Measurements from ENCODE around the gene PRKAG2.

Gene PRKAG2

DNA sequence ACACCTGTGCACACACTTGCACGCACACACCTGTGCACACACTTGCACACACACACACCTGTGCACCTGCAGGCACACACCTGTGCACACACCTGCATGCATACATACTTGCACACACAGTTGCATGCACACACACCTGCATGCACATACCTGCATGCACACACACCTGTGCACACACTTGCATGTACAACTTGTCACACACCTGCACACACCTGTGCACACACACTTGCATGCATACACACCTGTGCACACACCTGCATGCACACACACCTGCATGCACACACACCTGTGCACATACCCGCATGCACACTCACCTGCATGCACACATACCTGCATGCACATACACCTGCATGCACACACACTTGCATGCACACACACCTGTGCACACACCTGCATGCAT lies 207.2 kb downstream of the PRKAG2 start:
- Mint-ChIP-seq H3K9me3 (peaks cover 18% of the 10 kb centered on the region), H3K27me3 (no peaks in the 10 kb centered on the region), H3K27ac (no peak overlapping the region), H3K36me3 (peaks cover 67% of the 10 kb centered on the region), H3K4me1 (no peaks in the 10 kb centered on the region), H3K4me3 (no peak overlapping the region)
- no peak for ATAC-seq

DNA sequence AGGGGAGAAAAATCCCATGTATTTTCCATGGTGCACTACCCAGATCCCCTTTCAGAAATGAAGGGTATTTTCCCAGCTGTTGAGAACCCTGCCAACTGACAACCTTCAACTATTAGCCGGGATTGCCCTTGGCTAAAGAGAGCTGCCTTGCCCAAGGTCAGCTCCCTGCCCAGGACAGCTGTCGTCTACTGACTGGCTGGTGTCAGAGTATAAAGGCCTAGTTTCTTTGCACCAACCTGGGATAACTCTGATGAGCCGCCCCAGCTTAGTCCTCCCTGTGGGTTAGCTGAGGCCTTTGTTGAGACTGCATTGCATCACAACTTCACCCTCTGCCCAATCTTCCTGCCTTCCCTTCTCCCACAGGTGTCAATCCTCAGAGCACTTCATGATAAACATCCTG lies 210.0 kb downstream of the PRKAG2 start:
- H3K36me3 Mint-ChIP-seq, result peaks cover 59% of the 10 kb centered on the region
- H3K27me3 Mint-ChIP-seq, result no peaks in the 10 kb centered on the region
- H3K4me3 Mint-ChIP-seq, result no peak overlapping the region
- peaks cover 18% of the 10 kb centered on the region for H3K9me3 Mint-ChIP-seq
- ATAC-seq, result no peak
- no peak overlapping the region for H3K27ac Mint-ChIP-seq
- H3K4me1 Mint-ChIP-seq, result no peaks in the 10 kb centered on the region

DNA sequence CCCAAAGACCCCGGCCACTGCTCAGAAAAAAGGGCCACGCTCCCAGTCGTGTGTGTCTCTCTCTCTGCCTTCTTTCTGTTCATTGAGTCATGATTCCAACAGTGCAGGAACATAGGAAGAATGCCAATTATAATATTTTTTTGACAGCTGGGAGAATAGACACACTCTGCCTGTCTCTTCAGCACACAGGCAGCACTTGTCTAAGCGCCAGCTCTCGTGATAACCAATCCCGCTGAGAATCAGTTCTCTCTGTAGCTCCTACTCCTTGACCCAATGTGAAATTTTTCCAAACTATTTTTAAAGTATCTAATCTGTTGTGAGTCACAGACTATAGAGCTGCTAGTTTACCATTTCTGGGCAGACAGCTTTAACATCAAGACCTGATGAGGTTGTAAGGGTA lies 211.5 kb downstream of the PRKAG2 start:
- no peak for ATAC-seq
- Mint-ChIP-seq H3K27me3 (no peaks in the 10 kb centered on the region), H3K4me1 (no peaks in the 10 kb centered on the region), H3K4me3 (no peak overlapping the region), H3K27ac (no peak overlapping the region), H3K36me3 (peaks cover 57% of the 10 kb centered on the region), H3K9me3 (peaks cover 18% of the 10 kb centered on the region)

DNA sequence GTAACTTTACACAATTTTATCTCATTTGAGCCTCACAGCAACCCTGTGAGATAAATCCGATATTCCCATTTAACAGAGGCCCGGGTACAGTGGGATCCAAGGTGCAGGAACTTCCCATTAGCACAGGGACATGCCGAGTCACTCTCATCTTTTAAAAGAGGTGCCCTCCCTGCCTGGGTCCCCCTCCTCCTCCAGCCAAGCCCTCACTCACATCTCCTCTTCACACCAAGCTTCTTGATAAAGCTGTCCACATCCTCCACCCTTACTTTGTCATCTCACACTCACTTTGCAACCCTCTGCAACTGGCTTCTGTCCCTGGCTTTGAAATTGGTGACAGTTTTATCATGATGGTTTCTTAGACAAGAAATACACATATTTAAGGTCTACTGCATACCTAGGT lies 212.6 kb downstream of the PRKAG2 start:
- H3K4me3 Mint-ChIP-seq, result no peak overlapping the region
- H3K4me1 Mint-ChIP-seq, result no peaks in the 10 kb centered on the region
- ATAC-seq, result no peak
- H3K36me3 Mint-ChIP-seq, result peaks cover 46% of the 10 kb centered on the region
- no peak overlapping the region for H3K27ac Mint-ChIP-seq
- H3K9me3 Mint-ChIP-seq, result peaks cover 9% of the 10 kb centered on the region
- no peaks in the 10 kb centered on the region for H3K27me3 Mint-ChIP-seq

DNA sequence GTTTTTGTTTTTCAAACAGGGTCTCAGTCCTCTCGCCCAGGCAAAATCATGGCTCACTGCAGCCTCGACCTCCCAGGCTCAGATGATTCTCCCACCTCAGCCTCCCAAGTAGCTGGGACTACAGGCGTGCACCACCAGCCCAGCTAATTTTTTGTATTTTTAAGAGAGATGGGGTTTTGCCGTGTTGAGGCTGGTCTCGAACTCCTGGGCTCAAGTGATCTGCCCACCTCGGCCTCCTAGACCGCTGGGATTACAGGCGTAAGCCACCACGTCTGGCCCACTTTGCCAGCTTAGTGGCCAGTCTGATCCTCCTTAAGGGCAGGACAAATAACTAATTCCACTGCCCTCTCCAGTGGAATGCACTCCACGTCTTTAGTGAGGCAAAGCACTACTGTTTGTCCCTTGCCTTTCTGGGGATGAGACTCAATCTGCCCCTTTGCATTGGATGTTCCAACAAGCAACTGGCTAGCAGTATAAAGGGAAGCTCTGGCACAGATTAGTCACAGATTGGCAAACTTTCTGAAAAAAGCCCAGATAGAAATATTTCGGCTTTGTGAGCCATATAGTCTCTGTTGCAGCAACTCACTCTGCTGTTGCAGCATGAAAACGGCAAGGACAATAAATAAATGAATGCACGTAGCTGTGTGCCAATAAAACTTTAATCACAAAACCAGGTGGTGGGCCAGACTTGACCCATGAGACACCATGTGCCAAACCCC lies 213.4 kb downstream of the PRKAG2 start:
- Mint-ChIP-seq H3K9me3 (peaks cover 6% of the 10 kb centered on the region), H3K27me3 (no peaks in the 10 kb centered on the region), H3K4me3 (no peak overlapping the region), H3K36me3 (peaks cover 39% of the 10 kb centered on the region), H3K27ac (no peak overlapping the region), H3K4me1 (no peaks in the 10 kb centered on the region)
- ATAC-seq, result no peak

DNA sequence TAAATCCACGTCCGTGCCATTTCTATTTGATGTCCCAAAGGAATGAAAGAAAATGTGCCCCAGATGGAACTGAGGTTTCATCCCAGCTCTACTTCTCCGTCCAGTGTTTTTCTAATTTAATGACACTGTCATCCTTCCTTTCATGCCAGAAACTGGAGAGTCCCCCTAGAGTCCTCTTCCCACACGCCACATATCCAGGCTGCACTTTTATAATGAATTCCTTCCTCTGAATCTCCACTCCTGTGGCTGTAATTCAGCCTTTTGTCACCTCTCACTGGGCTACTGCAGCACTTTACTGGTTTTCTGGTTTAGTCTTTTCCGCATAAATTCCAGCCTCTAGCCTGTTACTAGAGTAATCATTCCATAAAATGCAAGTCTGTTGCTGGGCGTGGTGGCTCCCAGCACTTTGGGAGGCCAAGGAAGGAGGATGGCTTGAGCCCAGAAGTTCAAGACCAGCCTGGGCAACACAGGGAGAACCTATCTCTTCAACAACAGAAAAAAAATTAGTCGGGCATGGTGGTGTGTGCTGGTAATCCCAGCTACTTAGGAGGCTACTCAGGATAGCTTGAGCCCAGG lies 214.6 kb downstream of the PRKAG2 start:
- no peak for ATAC-seq
- H3K9me3 Mint-ChIP-seq, result peaks cover 3% of the 10 kb centered on the region
- no peak overlapping the region for H3K27ac Mint-ChIP-seq
- no peaks in the 10 kb centered on the region for H3K4me1 Mint-ChIP-seq
- H3K36me3 Mint-ChIP-seq, result peaks cover 27% of the 10 kb centered on the region
- no peaks in the 10 kb centered on the region for H3K27me3 Mint-ChIP-seq
- H3K4me3 Mint-ChIP-seq, result no peak overlapping the region

DNA sequence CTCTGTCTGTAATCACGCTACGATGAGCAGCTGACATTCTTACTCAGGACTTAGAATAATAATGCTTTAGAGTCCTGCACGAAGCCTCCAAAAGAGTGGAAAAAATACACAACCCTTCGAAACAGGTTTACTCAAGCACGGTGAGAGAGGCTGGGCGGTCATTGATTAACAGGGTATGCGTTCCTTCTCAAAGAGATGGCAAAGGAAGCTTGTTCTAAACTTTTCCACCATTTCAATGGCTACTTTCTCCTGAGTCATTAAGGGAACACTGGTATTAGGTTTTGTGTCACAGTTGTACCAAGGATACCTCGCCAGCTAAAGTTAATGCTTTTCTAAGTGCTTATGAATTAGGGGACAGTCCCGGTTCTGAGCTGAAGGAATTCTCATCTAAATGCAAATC lies 215.3 kb downstream of the PRKAG2 start:
- Mint-ChIP-seq H3K27ac (no peak overlapping the region), H3K36me3 (peaks cover 21% of the 10 kb centered on the region)

DNA sequence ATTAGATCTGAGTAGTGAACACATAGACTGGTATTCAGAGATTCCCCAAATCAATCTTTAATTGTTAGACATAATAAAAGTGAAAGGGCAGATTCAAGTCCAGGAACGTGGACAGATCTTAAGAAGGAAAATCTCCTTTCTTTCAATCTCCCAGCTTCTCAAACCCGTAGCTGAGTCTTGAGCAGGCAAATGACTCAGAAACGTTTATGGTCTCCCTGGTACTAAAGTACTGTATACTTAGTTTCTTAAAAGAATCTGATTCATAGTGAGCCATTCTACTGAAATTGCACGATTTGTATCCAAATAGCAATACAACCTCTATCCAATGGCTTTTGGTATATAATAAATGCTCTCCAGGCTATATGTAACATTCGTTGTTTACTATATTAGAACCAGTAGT lies 216.8 kb downstream of the PRKAG2 start:
- Mint-ChIP-seq H3K4me3 (no peak overlapping the region), H3K4me1 (no peaks in the 10 kb centered on the region), H3K27me3 (no peaks in the 10 kb centered on the region), H3K36me3 (peaks cover 8% of the 10 kb centered on the region), H3K9me3 (no peaks in the 10 kb centered on the region), H3K27ac (no peak overlapping the region)
- no peak for ATAC-seq

More for the DNA sequence above, 215.3 kb downstream of the PRKAG2 start:
- no peaks in the 10 kb centered on the region for H3K27me3 Mint-ChIP-seq
- ATAC-seq, result no peak
- H3K4me3 Mint-ChIP-seq, result no peak overlapping the region
- H3K4me1 Mint-ChIP-seq, result no peaks in the 10 kb centered on the region
- H3K9me3 Mint-ChIP-seq, result no peaks in the 10 kb centered on the region

DNA sequence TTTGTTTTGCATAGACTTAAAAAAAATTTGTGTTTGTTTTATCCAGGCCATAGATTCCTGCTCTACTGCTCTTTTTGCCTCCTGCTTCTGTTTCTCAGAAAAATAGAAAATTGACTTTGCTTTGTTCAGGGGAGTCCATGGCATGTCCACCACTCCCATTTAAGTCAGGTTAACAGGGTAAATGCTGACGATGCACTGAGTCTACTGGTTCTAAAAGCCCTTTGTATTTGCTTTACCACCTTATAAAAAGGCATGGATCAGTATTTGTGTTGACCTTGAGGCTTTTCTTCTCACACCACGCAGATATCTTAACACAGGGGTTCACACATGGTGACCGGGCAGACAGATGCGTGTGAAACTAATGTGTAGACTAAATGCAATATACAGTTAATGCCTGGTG lies 217.7 kb downstream of the PRKAG2 start:
- Mint-ChIP-seq H3K27ac (no peak overlapping the region), H3K36me3 (peaks cover 11% of the 10 kb centered on the region), H3K4me1 (no peaks in the 10 kb centered on the region), H3K27me3 (no peaks in the 10 kb centered on the region), H3K9me3 (no peaks in the 10 kb centered on the region), H3K4me3 (no peak overlapping the region)
- ATAC-seq, result no peak

DNA sequence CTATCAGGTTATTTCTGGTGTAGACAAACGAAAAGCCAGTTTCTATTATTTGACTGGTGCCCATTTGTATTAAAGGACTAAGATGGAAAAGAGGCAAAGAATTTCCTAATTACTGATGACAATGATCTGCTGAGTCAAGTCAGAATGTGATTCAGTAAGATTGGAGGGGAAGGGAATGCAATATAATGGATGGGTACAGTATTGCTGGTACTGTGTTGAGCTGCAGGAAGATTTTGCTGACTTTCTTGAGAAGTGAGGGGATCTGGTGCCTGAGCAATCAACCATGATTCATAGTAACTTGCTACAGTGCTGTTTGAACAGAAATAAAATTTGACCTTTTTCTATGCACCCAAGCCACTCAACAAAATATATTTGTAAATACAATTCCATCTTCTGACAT lies 218.1 kb downstream of the PRKAG2 start:
- ATAC-seq, result no peak
- H3K4me1 Mint-ChIP-seq, result no peaks in the 10 kb centered on the region
- H3K27ac Mint-ChIP-seq, result no peak overlapping the region
- no peaks in the 10 kb centered on the region for H3K27me3 Mint-ChIP-seq
- no peak overlapping the region for H3K4me3 Mint-ChIP-seq
- peaks cover 14% of the 10 kb centered on the region for H3K36me3 Mint-ChIP-seq
- H3K9me3 Mint-ChIP-seq, result no peaks in the 10 kb centered on the region

DNA sequence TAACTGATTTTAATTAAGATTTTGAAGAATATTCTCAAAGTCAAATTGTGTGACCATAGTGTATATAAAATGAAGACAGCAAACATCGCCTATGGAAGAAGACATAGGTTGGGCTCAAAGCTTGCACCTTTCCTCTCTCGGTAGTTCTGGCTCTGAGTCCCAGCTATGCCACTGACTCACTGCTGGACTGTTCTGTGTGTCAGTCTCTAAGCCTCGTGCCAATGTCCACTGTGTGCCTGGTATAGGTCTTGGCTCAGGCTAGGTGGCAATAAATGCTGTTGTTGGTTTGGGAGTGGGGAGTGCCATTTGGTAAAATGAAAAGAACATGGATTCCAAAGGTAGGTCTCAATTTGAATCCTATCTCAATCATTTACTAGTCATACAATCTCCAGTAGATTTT lies 219.7 kb downstream of the PRKAG2 start:
- Mint-ChIP-seq H3K36me3 (peaks cover 10% of the 10 kb centered on the region), H3K27me3 (no peaks in the 10 kb centered on the region), H3K4me3 (no peak overlapping the region), H3K9me3 (no peaks in the 10 kb centered on the region), H3K27ac (no peak overlapping the region), H3K4me1 (no peaks in the 10 kb centered on the region)
- no peak for ATAC-seq

DNA sequence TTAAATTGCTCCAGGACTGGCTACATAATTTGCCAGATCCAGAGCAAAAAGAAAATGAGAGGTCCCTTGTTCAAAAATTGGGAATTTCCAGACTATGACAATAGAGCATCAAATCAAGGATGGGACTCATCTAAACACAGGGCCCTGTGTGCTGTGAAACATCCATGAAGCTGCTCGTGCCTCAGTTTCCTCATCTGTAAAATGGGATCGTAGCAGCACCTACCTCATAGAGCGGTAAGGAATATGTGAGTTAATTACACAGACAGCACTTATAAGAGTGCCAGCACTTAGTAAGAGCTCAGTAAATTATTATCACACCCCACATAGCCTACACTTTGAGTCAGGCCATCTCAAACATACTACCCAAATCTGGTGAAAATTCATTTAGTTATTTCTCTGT lies 221.4 kb downstream of the PRKAG2 start:
- no peaks in the 10 kb centered on the region for H3K4me1 Mint-ChIP-seq
- no peaks in the 10 kb centered on the region for H3K9me3 Mint-ChIP-seq
- no peaks in the 10 kb centered on the region for H3K27me3 Mint-ChIP-seq
- peaks cover 13% of the 10 kb centered on the region for H3K36me3 Mint-ChIP-seq
- no peak overlapping the region for H3K27ac Mint-ChIP-seq
- ATAC-seq, result no peak
- H3K4me3 Mint-ChIP-seq, result no peak overlapping the region

DNA sequence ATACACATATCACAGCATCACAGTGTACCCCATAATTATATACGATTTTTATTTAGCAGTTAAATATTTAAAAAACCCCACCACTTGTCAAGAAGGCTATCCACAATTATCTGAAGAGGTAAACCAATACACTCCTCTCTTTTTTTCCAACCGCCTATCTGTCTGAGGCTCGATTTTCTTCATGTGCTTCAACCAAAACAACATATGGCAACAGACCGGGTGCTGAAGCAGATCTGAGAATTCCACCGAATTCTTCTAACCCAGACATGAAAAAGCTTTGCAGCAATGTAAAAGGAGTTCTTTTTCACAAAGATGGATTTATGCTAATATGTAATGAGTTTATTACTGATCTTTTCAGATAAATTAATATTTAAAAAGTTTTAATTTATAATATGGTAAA lies 224.8 kb downstream of the PRKAG2 start:
- Mint-ChIP-seq H3K27ac (no peak overlapping the region), H3K9me3 (no peaks in the 10 kb centered on the region), H3K4me3 (no peak overlapping the region), H3K36me3 (peaks cover 25% of the 10 kb centered on the region), H3K27me3 (no peaks in the 10 kb centered on the region), H3K4me1 (no peaks in the 10 kb centered on the region)
- ATAC-seq, result no peak

DNA sequence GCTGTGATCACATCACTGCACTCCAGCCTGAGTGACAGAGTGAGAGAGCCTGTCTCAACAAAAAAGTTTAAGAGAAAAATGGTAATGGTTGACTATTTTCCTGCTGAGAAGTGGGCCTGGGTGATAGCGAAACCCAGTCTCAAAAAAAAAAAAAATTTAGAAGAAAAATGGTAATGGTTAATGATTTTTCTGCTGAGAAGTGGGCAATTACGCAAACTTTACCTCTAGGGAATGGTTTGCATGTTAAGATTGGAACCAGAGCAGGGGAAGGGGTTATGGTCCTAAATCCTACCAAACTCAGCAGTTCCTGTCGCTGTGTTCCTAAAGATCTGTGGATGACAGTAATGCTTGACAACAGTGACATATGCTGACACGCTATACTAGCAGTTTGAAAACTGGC lies 226.8 kb downstream of the PRKAG2 start:
- H3K36me3 Mint-ChIP-seq, result peaks cover 31% of the 10 kb centered on the region
- H3K9me3 Mint-ChIP-seq, result peaks cover 2% of the 10 kb centered on the region
- no peak overlapping the region for H3K27ac Mint-ChIP-seq
- H3K4me3 Mint-ChIP-seq, result no peak overlapping the region
- no peaks in the 10 kb centered on the region for H3K27me3 Mint-ChIP-seq
- H3K4me1 Mint-ChIP-seq, result no peaks in the 10 kb centered on the region
- no peak for ATAC-seq

DNA sequence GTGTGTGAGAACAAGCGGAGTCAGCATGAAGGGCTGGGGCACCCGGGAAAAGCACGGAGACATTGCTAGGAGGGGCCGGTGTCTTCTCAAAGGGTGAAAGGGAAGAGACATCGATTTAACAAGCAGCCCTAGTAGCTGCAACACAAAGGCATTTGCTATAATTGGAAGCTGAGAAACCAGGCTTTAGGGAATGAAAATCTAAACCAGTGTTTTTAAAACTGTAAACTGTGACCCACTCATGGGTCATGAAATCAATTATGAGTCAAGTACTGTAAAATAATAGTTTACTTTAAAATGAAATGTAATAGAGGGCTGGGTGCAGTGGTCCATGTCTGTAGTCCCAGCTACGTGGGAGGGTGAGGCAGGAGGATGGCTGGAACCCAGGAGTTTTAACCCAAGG lies 228.5 kb downstream of the PRKAG2 start:
- Mint-ChIP-seq H3K27me3 (no peaks in the 10 kb centered on the region), H3K4me1 (no peaks in the 10 kb centered on the region), H3K27ac (no peak overlapping the region), H3K36me3 (peaks cover 25% of the 10 kb centered on the region), H3K4me3 (no peak overlapping the region), H3K9me3 (peaks cover 2% of the 10 kb centered on the region)
- ATAC-seq, result no peak

DNA sequence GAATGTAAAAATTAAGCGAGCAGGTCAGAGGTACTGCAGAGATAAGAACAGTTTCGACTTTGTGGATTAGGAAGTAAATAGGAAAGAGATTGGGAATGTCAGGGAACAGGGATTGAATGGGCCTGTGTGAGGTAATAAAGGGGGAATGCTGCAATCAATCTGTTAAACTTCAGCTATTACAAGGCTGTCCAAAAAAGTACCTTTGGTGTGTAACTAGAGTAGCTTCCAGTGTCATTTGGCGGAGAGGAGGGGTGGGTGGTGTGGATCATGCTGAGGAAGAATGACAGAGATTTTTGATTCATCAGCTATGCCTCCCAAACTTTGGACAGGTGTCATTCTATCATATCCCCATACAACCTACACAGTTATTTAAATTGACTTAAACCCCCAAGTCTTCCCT lies 229.0 kb downstream of the PRKAG2 start:
- Mint-ChIP-seq H3K36me3 (peaks cover 25% of the 10 kb centered on the region), H3K4me3 (no peak overlapping the region), H3K9me3 (peaks cover 2% of the 10 kb centered on the region), H3K4me1 (no peaks in the 10 kb centered on the region), H3K27ac (no peak overlapping the region), H3K27me3 (no peaks in the 10 kb centered on the region)
- no peak for ATAC-seq

Measured in stimulated activated memory B cell treated with anti-CD40 and anti-IgM and Interleukin-4, amounts not matched to agents 10 μg/mL and 1 μg/mL and 100 μg/mL, for 72 hours (primary cell).